GM18951 (cell line): ENCODE data around the gene PMM1.
"Not testable (repeated sequence)": the region's sequence is repeated elsewhere in the genome, so short reads cannot be mapped to it uniquely, and the experiment has no call there.

Experiments
- POLR2A ChIP-seq: IDR thresholded peaks from 4 replicates; pipeline ENCODE4 v1.6.1; 2011; ENCODE audit warnings: mild to moderate bottlenecking; ENCODE audit not compliant: insufficient read length, insufficient read depth; ENCODE audit errors: extremely low read depth
- in situ Hi-C: fragments of 300-500 bp; cut with MboI; formaldehyde crosslinking; loops from one replicate; pipeline ENCODE4 v1.12.0; 2022; ENCODE audit warnings: low sequenced_read_pairs, mixed read lengths, inconsistent platforms; ENCODE audit not compliant: unreplicated experiment

Gene PMM1

DNA sequence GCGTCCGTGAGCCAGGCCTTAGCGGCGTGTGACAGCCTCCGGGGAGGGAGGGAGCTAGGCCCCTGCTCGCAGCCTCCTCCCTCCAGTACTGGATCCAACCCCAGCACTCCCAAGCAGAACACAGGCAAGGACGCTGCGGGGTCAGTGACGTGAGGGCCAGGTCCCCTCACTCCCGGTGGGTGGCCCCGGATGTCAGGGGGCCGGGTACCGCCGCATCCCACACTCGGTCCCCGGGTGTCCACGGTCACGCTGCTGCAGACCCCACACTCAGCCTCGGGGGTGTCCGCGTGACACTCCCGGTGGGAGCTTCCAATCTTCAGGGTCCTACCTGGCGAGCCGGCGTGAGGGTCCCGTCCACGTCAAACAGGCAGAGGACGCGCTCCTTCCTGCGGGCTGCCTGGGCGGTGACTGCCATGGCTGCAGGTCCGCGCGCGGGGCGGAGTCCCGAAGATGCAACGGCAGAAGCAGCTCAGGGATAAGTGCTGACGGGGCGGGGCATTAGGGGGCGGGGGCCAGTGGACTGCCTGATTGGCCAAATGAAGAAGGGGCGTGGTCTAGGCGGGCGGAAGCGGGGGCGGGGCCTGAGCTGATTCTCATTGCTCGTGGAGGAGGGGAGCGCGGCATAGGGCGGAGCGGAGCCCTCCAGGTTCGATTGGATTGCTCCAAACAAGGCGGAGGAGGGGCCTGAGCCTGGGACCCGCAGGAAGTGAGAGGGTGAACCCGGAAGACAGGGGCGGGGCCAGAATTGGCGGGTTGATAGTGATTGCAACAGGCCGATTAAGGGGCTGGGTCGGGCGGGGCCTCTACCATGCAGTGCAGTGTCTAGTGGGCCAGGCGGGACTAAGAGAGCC is at the start of gene PMM1:
TSS of gene PMM1 (minus strand) at position 450 of the 851 bp plus-strand sequence. CDS start at position 415, 35 bp downstream.
- peak; percentile 78 for TF ChIP-seq POLR2A
- in situ Hi-C loops = no loop called here

DNA sequence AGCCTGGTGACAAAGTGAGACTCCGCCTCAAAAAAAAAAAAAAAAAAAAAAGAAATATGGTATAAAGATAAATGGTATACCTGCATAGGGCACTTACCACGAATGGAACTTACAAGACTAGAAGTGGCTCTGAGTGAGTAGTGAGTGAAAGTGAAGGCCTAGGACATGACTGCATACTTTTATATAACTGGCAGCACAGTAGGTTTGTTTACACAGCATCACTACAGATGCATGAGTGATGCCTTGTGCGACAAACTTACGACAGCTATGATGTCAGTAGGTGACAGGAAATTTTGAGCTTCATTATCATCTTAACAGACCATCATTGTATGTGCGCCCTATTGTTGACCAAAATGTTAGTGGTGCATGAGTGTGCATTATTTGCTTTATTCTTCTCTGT is 49.1 kb upstream of the PMM1 start:
- no peak for TF ChIP-seq POLR2A
- in situ Hi-C loops = no loop called here

DNA sequence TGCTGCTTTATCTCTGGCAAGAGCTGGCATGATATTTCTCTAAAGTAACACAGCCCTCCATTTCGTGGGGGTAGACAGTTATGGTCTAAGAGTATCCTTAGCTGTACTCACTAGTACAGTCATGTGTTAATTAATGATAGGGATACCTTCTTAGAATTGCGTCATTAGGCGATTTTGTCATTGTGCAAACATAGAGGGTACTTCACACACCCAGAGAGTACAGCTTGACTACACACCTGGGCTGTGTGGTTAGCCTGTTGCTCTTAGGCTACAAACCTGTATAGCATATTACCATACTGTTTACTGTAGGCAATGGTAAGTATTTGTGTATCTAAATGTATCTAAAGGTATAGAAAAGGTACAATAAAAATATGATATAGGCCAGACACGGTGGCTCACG is 48.5 kb upstream of the PMM1 start:
- in situ Hi-C loops = no loop called here
- TF ChIP-seq POLR2A = no peak

DNA sequence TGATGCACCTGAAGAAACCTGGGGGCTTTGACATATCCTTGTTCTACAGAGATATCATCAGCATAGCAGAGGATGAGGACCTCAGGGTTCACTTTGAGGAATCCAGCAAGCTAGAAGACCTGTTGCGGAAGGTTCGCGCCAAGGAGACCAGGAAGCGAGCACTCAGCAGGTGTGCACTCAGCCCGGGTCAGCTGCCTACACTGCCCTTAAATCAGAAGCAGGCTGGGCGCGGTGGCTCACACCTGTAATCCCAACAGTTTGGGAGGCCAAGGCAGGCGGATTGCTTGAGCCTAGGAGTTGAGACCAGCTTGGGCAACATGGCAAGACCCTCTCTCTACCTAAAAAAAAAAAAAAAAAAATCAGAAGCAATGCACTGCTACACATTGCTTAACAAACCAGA is 48.0 kb upstream of the PMM1 start:
- in situ Hi-C loops = not testable (repeated sequence)

DNA sequence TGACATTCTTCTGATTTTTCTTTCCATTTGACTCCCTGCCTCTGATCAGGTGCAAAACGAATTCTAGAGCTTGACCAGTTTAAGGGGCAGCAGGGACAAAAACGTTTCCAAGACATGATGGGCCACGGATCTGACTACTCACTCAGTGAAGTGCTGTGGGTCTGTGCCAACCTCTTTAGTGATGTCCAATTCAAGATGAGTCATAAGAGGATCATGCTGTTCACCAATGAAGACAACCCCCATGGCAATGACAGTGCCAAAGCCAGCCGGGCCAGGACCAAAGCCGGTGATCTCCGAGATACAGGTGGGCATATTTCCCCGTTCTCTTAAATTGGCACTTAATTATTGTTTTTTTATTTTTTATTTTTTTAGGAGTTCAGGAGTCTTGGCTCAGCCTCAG is 46.8 kb upstream of the PMM1 start:
- in situ Hi-C loops = no loop called here

DNA sequence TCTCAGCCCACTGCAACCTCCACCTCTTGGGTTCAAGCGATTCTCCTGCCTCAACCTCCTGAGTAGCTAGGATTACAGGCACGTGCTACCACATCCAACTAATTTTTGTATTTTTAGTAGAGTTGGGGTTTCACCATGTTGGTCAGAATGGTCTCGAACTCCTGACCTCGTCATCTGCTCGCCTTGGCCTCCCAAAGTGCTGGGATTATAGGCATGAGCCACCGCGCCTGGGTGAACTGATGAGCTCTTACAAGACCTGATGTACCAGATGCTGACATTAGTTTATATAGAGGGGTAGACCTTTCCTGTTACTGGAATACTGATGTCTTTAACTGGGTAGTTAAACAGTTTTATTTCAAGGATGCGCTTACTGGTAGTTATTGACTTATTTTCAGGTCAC is 45.0 kb upstream of the PMM1 start:
- in situ Hi-C loops = not testable (repeated sequence)

More for the DNA sequence above, 46.8 kb upstream of the PMM1 start:
- no peak for TF ChIP-seq POLR2A

DNA sequence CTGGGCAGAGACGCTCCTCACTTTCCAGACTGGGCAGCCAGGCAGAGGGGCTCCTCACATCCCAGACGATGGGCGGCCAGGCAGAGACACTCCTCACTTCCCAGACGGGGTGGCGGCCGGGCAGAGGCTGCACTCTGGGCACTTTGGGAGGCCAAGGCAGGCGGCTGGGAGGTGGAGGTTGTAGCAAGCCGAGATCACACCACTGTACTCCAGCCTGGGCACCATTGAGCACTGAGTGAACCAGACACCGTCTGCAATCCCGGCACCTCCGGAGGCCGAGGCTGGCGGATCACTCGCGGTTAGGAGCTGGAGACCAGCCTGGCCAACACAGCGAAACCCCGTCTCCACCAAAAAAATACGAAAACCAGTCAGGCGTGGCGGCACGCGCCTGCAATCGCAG is 42.0 kb upstream of the PMM1 start:
- in situ Hi-C loops = not testable (repeated sequence)

DNA sequence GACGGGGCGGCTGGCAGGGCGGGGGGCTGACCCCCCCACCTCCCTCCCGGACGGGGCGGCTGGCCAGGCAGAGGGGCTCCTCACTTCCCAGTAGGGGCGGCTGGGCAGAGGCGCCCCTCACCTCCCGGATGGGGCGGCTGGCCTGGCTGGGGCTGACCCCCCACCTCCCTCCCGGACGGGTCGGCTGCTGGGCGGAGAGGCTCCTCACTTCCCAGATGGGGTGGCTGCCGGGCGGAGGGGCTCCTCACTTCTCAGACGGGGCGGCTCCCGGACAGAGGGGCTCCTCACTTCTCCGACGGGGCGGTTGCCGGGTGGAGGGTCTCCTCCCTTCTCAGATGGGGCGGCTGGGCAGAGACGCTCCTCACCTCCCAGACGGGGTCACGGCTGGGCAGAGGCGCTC is 41.5 kb upstream of the PMM1 start:
- in situ Hi-C loops = not testable (repeated sequence)

DNA sequence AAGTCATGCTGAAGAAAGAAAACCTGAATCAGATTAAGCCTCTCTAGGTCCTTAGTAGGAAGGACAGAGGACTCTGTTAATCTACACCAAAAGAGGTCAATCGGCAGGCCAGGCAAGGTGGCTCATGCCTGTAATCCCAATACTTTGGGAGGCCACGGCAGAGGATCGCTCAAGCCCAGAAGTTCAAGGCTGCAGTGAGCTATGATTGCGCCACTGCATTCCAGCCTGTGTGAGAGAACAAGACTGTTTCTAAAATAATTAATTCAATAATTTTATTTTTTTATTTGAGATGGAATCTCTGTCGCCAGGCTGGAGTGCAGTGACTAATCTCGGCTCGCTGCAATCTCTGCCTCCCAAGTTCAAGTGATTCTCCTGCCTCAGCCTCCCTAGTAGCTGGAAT is 35.9 kb upstream of the PMM1 start:
- in situ Hi-C loops = no loop called here
- TF ChIP-seq POLR2A = no peak

DNA sequence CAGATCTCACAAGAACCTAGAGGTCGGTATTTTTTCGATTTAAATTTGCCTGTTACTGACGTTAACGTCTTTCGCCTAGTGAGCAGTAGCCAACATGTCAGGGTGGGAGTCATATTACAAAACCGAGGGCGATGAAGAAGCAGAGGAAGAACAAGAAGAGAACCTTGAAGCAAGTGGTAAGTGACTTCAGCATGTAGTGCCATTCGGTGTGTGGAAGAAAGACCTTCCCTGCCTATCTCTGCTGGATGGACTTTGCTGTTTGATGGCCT is 32.2 kb upstream of the PMM1 start:
- in situ Hi-C loops = no loop called here
- TF ChIP-seq POLR2A = no peak

DNA sequence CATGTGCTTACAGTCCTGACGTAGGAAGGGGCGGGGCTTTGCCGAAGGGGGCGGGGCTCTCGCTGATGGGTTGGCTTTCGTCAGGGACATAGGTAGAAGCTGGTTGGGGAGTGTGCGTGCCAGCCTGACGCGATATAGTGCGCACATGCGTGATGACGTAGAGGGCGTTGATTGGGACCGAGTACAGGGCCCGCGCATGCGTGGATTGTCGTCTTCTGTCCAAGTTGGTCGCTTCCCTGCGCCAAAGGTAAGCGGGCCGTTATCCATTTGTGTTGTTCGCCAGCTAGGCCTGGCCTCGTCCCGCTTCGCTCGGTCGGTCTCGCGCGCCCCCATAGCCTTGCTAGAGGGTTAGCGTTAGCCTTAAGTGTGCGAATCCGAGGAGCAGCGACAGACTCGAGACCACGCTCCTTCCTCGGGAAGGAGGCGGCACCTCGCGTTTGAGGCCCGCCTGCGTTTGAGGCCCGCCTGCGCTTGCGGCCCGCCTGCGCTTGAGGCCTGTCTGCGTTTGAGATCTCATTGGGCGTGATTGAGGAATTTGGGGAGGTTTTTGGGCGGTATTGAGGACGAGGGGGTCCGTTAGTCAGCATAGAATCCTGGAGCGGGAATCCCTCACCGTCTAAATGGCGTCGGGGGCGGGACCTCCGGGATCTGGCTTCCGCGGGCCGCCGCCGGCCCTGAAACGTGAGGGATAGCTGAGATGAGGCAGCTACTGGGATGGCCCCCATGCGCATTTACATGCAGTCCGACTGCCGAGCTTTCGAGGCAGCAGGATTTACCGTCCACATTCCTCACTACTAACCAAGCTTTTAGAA is 31.7 kb upstream of the PMM1 start, which contains the start of gene XRCC6:
TSS of gene XRCC6 (plus strand) at position 197 of the 812 bp plus-strand sequence. CDS start 710 bp downstream, outside the sequence.
- TF ChIP-seq POLR2A = peak; percentile 85
- in situ Hi-C loops = no loop called here

DNA sequence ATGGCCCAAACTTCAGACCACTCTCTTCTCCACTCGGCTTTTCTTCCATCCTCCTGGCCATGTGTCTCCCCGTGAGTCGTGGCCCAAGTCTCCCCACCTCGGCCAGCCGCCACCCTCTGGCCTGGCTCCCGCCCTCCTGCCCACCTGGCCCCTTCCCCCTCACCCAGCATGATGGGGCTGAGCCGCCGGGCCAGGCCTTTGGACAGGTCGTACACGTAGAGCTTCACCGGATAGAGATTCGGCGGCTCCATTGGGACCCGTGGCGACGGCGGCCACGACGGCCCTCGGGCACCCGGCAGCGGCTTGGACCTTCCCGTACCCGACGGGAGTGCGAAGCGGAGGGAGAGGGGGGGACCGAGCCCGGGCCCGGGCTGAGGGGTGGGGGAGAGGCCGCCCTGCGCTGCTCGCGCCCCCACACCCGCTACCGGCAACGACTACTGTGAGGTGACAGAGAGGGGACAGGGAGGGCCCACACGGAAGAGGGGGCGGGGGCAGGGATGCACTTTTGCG is 31.0 kb upstream of the PMM1 start, which contains the start of gene DESI1:
TSS of gene DESI1 (minus strand) at position 455 of the 510 bp plus-strand sequence. CDS start at position 251, 204 bp downstream.
- TF ChIP-seq POLR2A = peak; percentile 98
- in situ Hi-C loops = no loop called here

DNA sequence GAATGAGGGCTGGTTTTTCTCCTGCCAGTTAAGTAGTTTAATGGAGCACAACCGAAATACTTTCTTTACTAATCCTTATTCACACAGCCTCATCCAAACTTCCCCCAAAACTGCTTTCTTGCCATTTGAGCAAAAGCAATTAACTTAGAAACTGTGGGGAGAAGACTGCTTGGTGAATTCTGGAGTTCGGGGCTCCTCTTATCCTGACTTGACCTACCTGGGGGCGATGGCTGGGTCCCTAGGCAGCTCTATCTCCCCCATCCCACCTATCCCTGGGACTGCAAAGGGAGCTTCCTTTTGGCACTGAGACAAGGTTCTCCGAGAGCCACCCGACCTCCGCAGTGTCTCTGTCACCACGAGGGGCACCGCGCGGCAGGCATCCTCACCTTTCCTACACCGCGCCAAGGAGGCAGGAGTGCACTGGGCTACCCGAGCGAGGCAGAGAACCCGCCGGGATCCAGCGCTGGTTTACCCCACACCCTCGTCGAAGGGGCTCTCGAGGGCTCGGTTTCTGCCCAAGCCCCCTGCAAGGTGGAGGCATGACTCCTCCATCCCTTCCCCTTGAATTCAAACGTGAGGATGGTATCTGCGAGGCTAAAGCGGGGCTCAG is 30.4 kb upstream of the PMM1 start:
- in situ Hi-C loops = no loop called here
- TF ChIP-seq POLR2A = no peak

DNA sequence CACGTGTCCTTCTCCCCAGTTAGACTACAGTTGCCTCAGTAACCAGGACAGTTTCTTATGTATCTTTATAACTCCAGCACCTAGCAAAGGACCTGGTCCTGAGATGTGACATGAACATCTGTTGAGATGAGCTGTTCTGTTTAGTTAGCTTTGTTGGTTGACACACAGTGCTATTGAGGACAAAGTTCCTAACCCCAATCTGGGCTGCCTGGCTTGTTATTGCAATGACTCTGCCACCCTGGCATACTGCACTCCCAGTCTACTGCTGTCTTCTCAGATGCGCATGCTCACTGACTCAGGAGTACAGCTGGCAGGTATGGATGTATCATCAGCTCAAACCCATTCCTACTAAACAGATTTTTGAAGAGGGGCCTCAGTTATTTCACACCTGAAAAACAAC is 23.8 kb upstream of the PMM1 start:
- in situ Hi-C loops = no loop called here
- TF ChIP-seq POLR2A = no peak
